ENCODE data around the gene MSANTD4. TPM values are rescaled to one million over a fixed set of nuclear protein-coding genes. Genes with fewer than 3 reads are reported as not detected.

The MSANTD4 gene
- polyA plus RNA-seq, 1 of the 3 experiments (the other 2 are of a cell fraction) = 6.2 TPM

DNA sequence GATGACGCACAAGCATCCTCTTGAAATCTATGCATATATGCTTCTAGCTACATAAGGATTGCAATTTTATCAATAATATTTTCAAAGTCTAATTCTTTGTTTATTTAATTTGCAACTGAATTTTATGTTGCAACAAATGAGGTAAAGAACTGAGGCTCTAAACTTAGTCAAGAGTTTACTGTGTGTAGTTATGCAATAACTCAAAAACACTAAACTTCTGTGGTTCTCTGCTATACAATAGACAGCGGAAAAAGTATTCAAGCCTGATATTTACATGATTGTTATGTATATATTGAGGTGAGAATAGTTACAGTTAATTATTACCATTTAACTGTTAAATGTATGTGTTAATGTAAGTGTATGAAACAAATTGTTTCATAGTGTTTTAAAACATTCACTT is 32.9 kb downstream of the MSANTD4 start:
- no peak overlapping the region for H3K4me2 ChIP-seq
- H3K27ac ChIP-seq (ENCODE audit: low read depth in 2 of 2, low read length in 1 of 2) = no peak overlapping the region
- no peaks in the 10 kb centered on the region for H3K27me3 ChIP-seq (ENCODE audit: insufficient read depth)
- ChIA-PET CTCF (no interaction called here), POLR2A (no interaction called here)
- TF ChIP-seq NFIC (IDR thresholded peaks at IDR 0.05; ENCODE audit: borderline replicate concordance) = no peak
- TF ChIP-seq GABPA (IDR thresholded peaks at IDR 0.05; ENCODE audit: low read depth) = no peak
- no peak for TF ChIP-seq JUND (IDR thresholded peaks at IDR 0.05)
- no peak for TF ChIP-seq FOSL2 (IDR thresholded peaks at IDR 0.05; ENCODE audit: borderline replicate concordance, low read depth)
- 91% methylated on average over 2 of the region's 2 CpGs for WGBS (ENCODE audit: low lambda C conversion rate)
- H3K9me2 ChIP-seq = no peaks in the 10 kb centered on the region
- H3K9me3 ChIP-seq = no peaks in the 10 kb centered on the region
- H3K36me3 ChIP-seq (replicated peaks in 1 of 2; ENCODE audit: control insufficient read depth in 1 of 2, insufficient read depth in 2 of 2, low read length in 1 of 2) = peaks cover 4 to 7% of the 10 kb centered on the region in 2 experiments
- no peaks in the 10 kb centered on the region for H4K20me1 ChIP-seq (ENCODE audit: insufficient read depth)
- no peaks in the 10 kb centered on the region for H3F3A ChIP-seq (replicated peaks; ENCODE audit: insufficient read depth)
- no peaks in the 10 kb centered on the region for H3K79me2 ChIP-seq (ENCODE audit: insufficient read depth)
- H2AFZ ChIP-seq (ENCODE audit: low read depth) = no peak overlapping the region
- no peak for DNase-seq
- H3K9ac ChIP-seq = no peak overlapping the region
- H3K4me3 ChIP-seq (ENCODE audit: low read depth in 2 of 2, low read length in 1 of 2) = no peak overlapping the region
- H3K4me1 ChIP-seq (ENCODE audit: control insufficient read depth in 1 of 2, insufficient read depth in 2 of 2, low read depth in 1 of 2, low read length in 1 of 2) = no peaks in the 10 kb centered on the region

GRCh38 chr11:105988197-105988596 is 33.8 kb downstream of the MSANTD4 start:
- WGBS (ENCODE audit: low lambda C conversion rate) = 92% methylated on average over 3 of the region's 3 CpGs

More at GRCh38 chr11:105988197-105988596, 33.8 kb downstream of the MSANTD4 start:
- TF ChIP-seq, protein P1, sequence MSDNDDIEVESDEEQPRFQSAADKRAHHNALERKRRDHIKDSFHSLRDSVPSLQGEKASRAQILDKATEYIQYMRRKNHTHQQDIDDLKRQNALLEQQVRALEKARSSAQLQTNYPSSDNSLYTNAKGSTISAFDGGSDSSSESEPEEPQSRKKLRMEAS (IDR thresholded peaks at IDR 0.05; ENCODE audit: low read depth) = no peak
- TF ChIP-seq CTCF (IDR thresholded peaks at IDR 0.05) = no peak
- TF ChIP-seq YY1 (IDR thresholded peaks at IDR 0.05; ENCODE audit: low read depth) = no peak
- no peak for TF ChIP-seq NFIC (IDR thresholded peaks at IDR 0.05; ENCODE audit: borderline replicate concordance)
- TF ChIP-seq SMC3 (IDR thresholded peaks at IDR 0.05; ENCODE audit: low read depth, low read length) = no peak
- TF ChIP-seq GATA2 (CRISPR knock-in tag; IDR thresholded peaks at IDR 0.05) = no peak
- TF ChIP-seq, protein P2, sequence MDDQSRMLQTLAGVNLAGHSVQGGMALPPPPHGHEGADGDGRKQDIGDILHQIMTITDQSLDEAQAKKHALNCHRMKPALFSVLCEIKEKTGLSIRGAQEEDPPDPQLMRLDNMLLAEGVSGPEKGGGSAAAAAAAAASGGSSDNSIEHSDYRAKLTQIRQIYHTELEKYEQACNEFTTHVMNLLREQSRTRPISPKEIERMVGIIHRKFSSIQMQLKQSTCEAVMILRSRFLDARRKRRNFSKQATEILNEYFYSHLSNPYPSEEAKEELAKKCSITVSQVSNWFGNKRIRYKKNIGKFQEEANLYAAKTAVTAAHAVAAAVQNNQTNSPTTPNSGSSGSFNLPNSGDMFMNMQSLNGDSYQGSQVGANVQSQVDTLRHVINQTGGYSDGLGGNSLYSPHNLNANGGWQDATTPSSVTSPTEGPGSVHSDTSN (IDR thresholded peaks at IDR 0.05) = no peak
- no peak for TF ChIP-seq TAF1 (IDR thresholded peaks at IDR 0.05; ENCODE audit: borderline replicate concordance, low read depth, low read length)
- TF ChIP-seq RAD21 (IDR thresholded peaks at IDR 0.05; ENCODE audit: low read length) = no peak
- no peak for TF ChIP-seq FOSL2 (IDR thresholded peaks at IDR 0.05; ENCODE audit: borderline replicate concordance, low read depth)
- TF ChIP-seq CHD2 (IDR thresholded peaks at IDR 0.05; ENCODE audit: low read length, partially characterized antibody) = no peak
- TF ChIP-seq GABPA (IDR thresholded peaks at IDR 0.05; ENCODE audit: low read depth) = no peak
- TF ChIP-seq ELF1 (IDR thresholded peaks at IDR 0.05) = no peak
- H3K27ac ChIP-seq (ENCODE audit: low read depth in 2 of 2, low read length in 1 of 2) = no peak overlapping the region
- no peak overlapping the region for H3K9ac ChIP-seq
- no peaks in the 10 kb centered on the region for H3K9me3 ChIP-seq
- peaks cover 0 to 3% of the 10 kb centered on the region in 2 experiments for H3K36me3 ChIP-seq (replicated peaks in 1 of 2; ENCODE audit: control insufficient read depth in 1 of 2, insufficient read depth in 2 of 2, low read length in 1 of 2)
- no peaks in the 10 kb centered on the region for H3K9me2 ChIP-seq
- H3K4me2 ChIP-seq = no peak overlapping the region
- H3K4me3 ChIP-seq (ENCODE audit: low read depth in 2 of 2, low read length in 1 of 2) = no peak overlapping the region
- H3K79me2 ChIP-seq (ENCODE audit: insufficient read depth) = no peaks in the 10 kb centered on the region
- H3K4me1 ChIP-seq (ENCODE audit: control insufficient read depth in 1 of 2, insufficient read depth in 2 of 2, low read depth in 1 of 2, low read length in 1 of 2) = no peaks in the 10 kb centered on the region
- ChIA-PET CTCF (no interaction called here), POLR2A (no interaction called here)
- H3K27me3 ChIP-seq (ENCODE audit: insufficient read depth) = no peaks in the 10 kb centered on the region
- H3F3A ChIP-seq (replicated peaks; ENCODE audit: insufficient read depth) = no peaks in the 10 kb centered on the region
- no peak overlapping the region for H2AFZ ChIP-seq (ENCODE audit: low read depth)
- no peak for DNase-seq
- no peaks in the 10 kb centered on the region for H4K20me1 ChIP-seq (ENCODE audit: insufficient read depth)

Data from SK-N-SH (cell line).